Measurements from ENCODE around the gene TTYH3.
"Not testable (repeated sequence)": the region's sequence is repeated elsewhere in the genome, so short reads cannot be mapped to it uniquely, and the experiment has no call there.

Gene TTYH3

GRCh38 chr7:2689951-2690705 lies 58.3 kb downstream of the TTYH3 start:
- DNase-seq, result no peak

GRCh38 chr7:2691011-2691707 lies 59.4 kb downstream of the TTYH3 start:
- DNase-seq, result no peak

GRCh38 chr7:2691932-2692439 lies 60.2 kb downstream of the TTYH3 start:
- not testable (repeated sequence) for DNase-seq

- no peak for DNase-seq
These were observed 60.8 kb downstream of the TTYH3 start for GRCh38 chr7:2692543-2692942.

- DNase-seq, result not testable (repeated sequence)
These were observed 61.8 kb downstream of the TTYH3 start for GRCh38 chr7:2693420-2694121.

GRCh38 chr7:2694122-2694436 lies 62.3 kb downstream of the TTYH3 start:
- DNase-seq, result not testable (repeated sequence)

- DNase-seq, result no peak
These were observed 66.9 kb downstream of the TTYH3 start for GRCh38 chr7:2698581-2699288.

- DNase-seq, result no peak
These were observed 67.5 kb downstream of the TTYH3 start for GRCh38 chr7:2699289-2699620.

- no peak for DNase-seq
These were observed 68.5 kb downstream of the TTYH3 start for GRCh38 chr7:2700141-2700850.

GRCh38 chr7:2701424-2701823 lies 69.6 kb downstream of the TTYH3 start:
- DNase-seq, result no peak

GRCh38 chr7:2701832-2702593 lies 70.2 kb downstream of the TTYH3 start:
- DNase-seq, result peak; percentile 83

- DNase-seq, result no peak
These were observed 70.8 kb downstream of the TTYH3 start for GRCh38 chr7:2702594-2702957.

GRCh38 chr7:2705371-2706096 lies 73.7 kb downstream of the TTYH3 start:
- DNase-seq, result no peak

- DNase-seq, result no peak
These were observed 74.9 kb downstream of the TTYH3 start for GRCh38 chr7:2706685-2707126.

GRCh38 chr7:2707481-2707880 lies 75.7 kb downstream of the TTYH3 start:
- no peak for DNase-seq

- no peak for DNase-seq
These were observed 76.3 kb downstream of the TTYH3 start for GRCh38 chr7:2708041-2708440.

- no peak for DNase-seq
These were observed 76.9 kb downstream of the TTYH3 start for GRCh38 chr7:2708547-2709310.

GRCh38 chr7:2709553-2710285 lies 77.9 kb downstream of the TTYH3 start:
- peak; percentile 73 for DNase-seq

GRCh38 chr7:2710286-2710655 lies 78.5 kb downstream of the TTYH3 start:
- no peak for DNase-seq
